Stimulated activated CD4-positive, alpha-beta T cell treated with anti-CD3 and anti-CD28 coated beads, Interleukin-2, amount 100 ng/mL, for 48 hours (primary cell): ENCODE measurements around the gene TMEM114.

ENCODE experiments used
- DNase-seq, 2 donors: peaks; one replicate each; pipeline ENCODE4 v3.0.0-alpha.2; 2020

TMEM114 gene

DNA sequence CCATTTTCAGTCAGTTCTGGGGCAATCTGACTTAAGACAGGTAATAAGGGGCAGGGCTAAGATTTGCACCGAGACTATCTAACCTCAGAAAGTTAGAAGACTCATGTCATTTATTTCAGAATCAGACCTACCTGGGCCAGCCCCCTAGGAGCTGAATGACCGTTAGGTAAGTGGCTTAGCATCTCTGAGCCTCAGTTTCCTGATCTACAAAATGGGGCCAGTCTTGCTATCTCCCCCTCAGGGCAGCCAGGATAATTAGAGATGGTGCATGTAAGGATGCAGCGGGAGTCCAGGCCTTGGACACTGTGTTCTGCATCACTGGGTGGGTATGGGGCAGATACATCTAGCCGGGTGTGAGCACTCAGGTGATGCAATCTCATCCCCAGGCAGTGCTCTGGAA is 20.8 kb upstream of the TMEM114 start:
- no peak for DNase-seq

GRCh38 chr16:8607214-8607613 is 16.9 kb upstream of the TMEM114 start:
- no peak for DNase-seq

GRCh38 chr16:8605554-8605953 is 15.2 kb upstream of the TMEM114 start:
- DNase-seq: no peak

DNA sequence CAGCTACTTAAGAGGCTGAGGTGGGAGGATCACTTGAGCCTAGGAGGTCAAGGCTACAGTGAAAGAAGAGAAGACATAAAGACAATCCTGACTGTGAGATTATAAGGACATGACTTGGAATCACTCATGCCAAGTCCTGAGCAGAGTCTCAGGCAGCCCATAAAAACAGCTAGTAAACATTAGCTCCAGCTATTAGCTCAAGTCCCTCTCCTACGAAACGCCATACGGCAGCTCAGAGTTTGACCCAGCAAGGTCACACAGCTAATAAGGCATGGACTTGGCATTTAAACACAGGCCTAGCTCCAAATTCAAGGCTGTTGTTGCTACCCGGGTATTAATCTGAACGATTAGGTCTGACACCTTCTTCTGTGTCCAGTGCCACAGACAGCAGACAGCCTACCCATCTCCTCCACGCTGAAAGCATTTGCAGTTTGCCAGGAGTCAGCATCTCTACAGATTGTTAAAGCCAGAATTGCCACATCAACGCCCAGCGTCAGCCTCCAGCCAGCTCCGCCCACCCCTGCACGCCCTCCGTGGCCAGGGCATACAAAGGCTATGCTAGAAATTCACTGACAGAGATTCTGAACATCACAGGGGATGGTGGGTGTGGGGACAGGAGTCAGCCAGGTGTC is 9.9 kb upstream of the TMEM114 start:
- DNase-seq: no peak

DNA sequence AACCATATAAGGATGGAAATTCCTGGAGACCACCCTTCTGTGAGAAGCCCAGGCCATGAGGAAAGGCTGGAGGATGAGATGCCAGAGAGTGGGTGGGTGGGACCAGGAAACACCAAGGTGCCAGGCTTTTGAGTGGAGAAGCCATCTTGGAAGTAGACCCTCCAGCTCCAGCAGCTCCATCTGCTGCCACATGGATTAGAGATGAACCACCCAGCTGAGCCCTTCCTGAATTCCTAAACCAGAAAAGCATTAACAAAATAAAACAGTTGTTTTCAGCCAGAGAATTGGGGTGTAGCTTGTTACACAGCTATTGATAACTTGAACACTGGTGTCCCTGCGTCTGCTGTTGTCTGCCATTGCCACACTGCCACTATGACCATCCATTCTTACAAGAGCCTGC is 6.3 kb upstream of the TMEM114 start:
- DNase-seq: no peak

- DNase-seq: no peak
Measured at GRCh38 chr16:8595783-8596182, 5.5 kb upstream of the TMEM114 start.

- no peak for DNase-seq
Measured at GRCh38 chr16:8594149-8594666, 3.9 kb upstream of the TMEM114 start.

DNA sequence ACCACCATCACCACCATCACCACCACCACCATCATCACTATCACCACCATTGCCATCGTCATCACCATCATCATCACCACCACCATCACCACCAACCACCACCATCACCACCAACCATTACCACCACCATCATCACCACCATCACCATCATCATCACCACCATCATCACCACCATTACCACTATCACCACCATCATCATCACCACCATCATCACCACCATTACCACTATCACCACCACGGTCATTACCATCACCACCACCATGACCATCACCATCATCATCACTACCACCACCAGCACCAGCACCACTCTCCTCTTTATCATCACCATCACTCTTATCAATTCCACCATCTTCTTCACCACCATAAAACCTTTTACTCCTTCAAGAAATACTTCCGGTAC is 1.1 kb upstream of the TMEM114 start:
- DNase-seq: no peak

DNA sequence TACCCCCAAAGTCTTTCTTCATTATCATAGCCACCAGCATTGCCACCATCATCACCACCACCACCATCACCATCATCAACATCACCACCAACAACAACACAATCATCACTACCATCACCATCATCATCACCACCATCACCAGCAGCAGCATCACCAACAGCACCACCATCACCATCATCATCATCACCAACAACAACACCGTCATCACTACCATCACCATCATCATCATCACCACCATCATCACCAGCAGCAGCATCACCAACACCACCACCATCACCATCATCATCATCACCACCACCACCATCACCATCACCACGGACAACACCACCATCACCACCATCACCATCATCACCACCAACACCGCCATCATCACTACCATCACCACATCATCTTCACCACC is 500 bp upstream of the TMEM114 start:
- no peak for DNase-seq

DNA sequence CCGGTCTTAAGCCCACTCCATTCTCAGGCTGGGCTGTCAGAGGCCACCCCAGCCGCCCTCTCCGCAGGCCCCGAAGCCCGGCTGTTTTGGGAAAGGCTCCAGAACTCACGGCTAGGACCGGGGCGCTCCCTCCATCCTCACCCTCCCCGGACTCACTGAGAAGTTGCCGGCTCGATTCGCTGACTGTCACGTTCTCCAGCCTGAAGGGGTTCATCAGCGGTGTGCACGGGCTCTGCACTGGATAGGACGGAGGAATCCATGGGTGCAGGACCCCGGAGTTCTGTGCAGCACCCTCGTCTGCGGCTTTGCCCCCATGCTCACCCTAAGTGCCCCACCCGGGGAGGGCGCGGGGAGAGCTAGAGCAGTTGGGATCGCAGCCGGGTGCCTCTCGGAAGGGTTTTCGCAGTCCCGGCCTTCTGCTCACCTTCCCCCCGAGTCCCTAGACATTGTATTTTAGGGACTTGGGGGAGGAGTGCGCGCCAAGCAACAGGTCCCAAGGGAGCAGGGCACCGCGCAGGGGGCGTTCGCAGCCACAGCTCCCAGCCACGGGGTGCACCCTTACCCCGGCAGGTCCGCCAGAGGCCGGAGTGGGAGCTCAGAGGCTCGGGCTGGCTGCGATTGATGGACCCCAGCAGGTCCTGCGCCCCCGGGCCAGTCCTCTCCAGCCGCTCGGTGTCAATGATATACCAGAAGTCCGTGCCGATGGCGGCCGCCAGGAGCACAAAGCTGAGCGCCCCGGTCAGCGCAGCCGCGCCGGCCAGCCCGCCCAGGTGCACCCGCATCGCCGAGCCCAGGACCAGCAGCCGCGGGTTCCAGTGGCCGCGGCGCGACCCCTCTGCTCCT is 1.0 kb downstream of the TMEM114 start:
- no peak for DNase-seq

DNA sequence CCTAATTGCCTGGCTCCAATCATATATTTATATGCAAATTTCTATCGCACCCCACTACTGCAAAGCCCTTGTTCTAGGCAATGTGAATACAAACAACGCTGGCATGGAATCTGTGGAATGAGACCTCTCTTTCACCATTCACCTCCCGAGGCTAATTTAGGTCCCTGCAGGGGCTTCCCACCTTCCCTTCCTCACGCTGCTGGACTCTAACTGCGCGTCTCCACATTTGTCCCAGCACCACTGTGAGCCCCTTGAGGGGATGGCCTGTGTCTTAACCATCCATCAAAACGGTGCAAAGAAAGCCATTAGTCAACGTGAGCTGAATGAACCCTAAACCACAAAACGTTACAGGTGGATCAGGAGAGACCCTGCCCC is 1.6 kb downstream of the TMEM114 start:
- DNase-seq: no peak

- no peak for DNase-seq
Measured at GRCh38 chr16:8587065-8587464, 3.2 kb downstream of the TMEM114 start.

- DNase-seq: no peak
Measured at GRCh38 chr16:8585857-8586256, 4.5 kb downstream of the TMEM114 start.

- DNase-seq: no peak
Measured at GRCh38 chr16:8585041-8585440, 5.3 kb downstream of the TMEM114 start.

GRCh38 chr16:8583732-8584131 is 6.6 kb downstream of the TMEM114 start:
- DNase-seq: no peak

- DNase-seq: no peak
Measured at GRCh38 chr16:8583199-8583598, 7.1 kb downstream of the TMEM114 start.

GRCh38 chr16:8581831-8582580 is 8.3 kb downstream of the TMEM114 start:
- DNase-seq: no peak

- DNase-seq: no peak
Measured at GRCh38 chr16:8579559-8579958, 10.8 kb downstream of the TMEM114 start.

GRCh38 chr16:8577678-8578304 is 12.5 kb downstream of the TMEM114 start:
- DNase-seq: no peak

GRCh38 chr16:8576141-8577004 is 13.9 kb downstream of the TMEM114 start:
- no peak for DNase-seq

DNA sequence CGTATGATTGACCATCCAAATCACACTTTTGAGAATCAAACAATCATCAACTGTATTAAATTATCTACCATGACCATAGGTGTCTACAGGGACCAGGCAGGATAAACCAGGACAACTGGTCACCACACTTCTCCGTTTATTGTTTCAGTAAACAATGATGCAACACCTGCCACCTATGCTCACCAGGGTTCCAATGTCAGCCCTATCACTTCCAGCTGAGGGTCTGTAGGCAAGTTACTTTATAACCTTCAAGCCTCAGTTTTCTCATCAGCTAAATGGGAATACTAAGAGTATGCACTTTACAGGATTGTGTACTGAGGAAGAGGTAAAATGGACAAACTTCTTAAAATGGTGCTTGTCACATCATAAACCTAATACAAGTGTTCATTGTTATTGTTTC is 14.9 kb downstream of the TMEM114 start:
- DNase-seq: no peak
